Right lobe of liver (tissue), 6 donors: ENCODE results near the gene HIGD1A. TPM values are rescaled to one million over a fixed set of nuclear protein-coding genes. Genes with fewer than 3 reads are reported as not detected.

Experiments used
- ATAC-seq, 4 donors: fragments of 200-7000 bp; cut with Tn5 transposase; one replicate each; pipeline ENCODE4 v1.9.1; 2020; ENCODE audit warnings: mild to moderate bottlenecking in 4 of 4, moderate library complexity in 4 of 4
- DNase-seq, 3 donors: peaks; one replicate each; pipeline ENCODE4 v3.0.0-alpha.2; 2020
- H3K27ac ChIP-seq, 3 donors: fragments of 200-600 bp; one replicate each; pipeline ENCODE4 v1.8.0; 2022
- H3K27me3 ChIP-seq, 2 donors: fragments of 200-600 bp; one replicate each; pipeline ENCODE4 v1.8.0; 2022
- H3K36me3 ChIP-seq, 4 donors: fragments of 200-600 bp; sonication (generic) in 1 of 4; one replicate each; pipeline versions ENCODE4 v1.5.1 to v1.8.0; 2017 to 2022; ENCODE audit warnings: control low read depth in 1 of 4
- H3K4me1 ChIP-seq, 4 donors: fragments of 200-600 bp; sonication (generic) in 1 of 4; one replicate each; pipeline versions ENCODE4 v1.5.1 to v1.8.0; 2017 to 2022; ENCODE audit warnings: control low read depth in 1 of 4
- H3K4me3 ChIP-seq, 3 donors: fragments of 200-600 bp; one replicate each; pipeline ENCODE4 v1.8.0; 2022
- H3K9me3 ChIP-seq, 4 donors: fragments of 200-600 bp; sonication (generic) in 1 of 4; one replicate each; pipeline versions ENCODE4 v1.5.1 to v1.8.0; 2017 to 2022; ENCODE audit warnings: control low read depth in 1 of 4
- POLR2A ChIP-seq: fragments of 450-650 bp; IDR thresholded peaks from one replicate; pipeline ENCODE4 v1.6.1; 2017; ENCODE audit warnings: antibody characterized with exemption, mild to moderate bottlenecking
- WGBS: methylation state at CpG from one replicate; pipeline ENCODE4 v1.1.6; 2018; ENCODE audit warnings: low coverage, low lambda C conversion rate; ENCODE audit not compliant: insufficient coverage; ENCODE audit errors: missing lambda C conversion rate; 5-methylcytosine and 5-hydroxymethylcytosine counted together
- intact Hi-C, 2 donors: fragments of 100-400 bp; cut with DNase I; formaldehyde crosslinking; loops; one replicate each; pipeline versions ENCODE4 v1.11.2 to v1.14.1; 2022
- small RNA-seq, 2 experiments: library from RNA; depleted of rRNA; stranded (forward); fragments of <200 nt; gene quantifications; one replicate each; pipeline ENCODE3, GENCODE V24; 2016
- total RNA-seq, 6 experiments: library from RNA; depleted of rRNA in 2 of 6; stranded (reverse); fragments of >200 nt in 2 of 6; fragmentation: NEBNext Ultra II Directional in 3 of 6; extraction: Animal tissue kit (Norgen Biotek cat#: 25700) in 3 of 6; gene quantifications; one replicate each; pipeline versions ENCODE4 v1.1.0 to v1.2.4, GENCODE V29; 2016 to 2023
- TF ChIP-seq, protein P1 (sequence below), 4 donors: fragments of 200-600 bp in 3 of 4; fragments of 450-650 bp in 1 of 4; IDR thresholded peaks; one replicate each; pipeline versions ENCODE4 v1.5.1 to v1.8.0; 2016 to 2022; ENCODE audit warnings: antibody characterized with exemption in 4 of 4, mild to moderate bottlenecking in 2 of 4
- donor health status: DM: no; HTN: yes; CAD: no.
- donor health status: DM: no; HTN: no; CAD: no.
- donor health status: DM: no; HTN: no; CAD: no.
- donor health status: DM: no; HTN: yes; CAD: no.
- donor health status: DM: no; HTN: yes; CAD: no.

HIGD1A gene
- total RNA-seq, 6 experiments from 2014 or later = 104 to 348 (median 175) TPM

DNA sequence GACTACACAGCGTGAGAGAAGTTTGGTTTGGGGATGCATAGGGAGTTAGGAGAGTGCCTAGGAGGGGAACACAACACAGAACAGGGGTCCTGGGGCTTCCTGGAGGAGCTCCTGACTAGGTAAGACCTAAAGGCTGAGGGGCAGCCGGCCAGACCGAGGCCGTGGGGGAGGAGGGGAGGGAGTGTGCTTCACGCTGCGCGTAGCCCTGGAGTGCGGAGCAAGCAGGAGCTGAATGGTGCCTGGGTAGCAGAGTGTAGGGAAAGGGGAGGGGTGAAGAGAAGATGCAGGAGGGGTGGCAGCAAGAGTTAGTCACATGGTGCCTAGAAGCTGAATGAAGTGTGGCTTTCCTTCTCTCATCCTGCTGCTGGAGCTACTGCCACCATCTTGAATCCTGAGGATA, 69.3 kb downstream of the HIGD1A start:
- Histone ChIP-seq H3K4me3 (no peak overlapping the region), H3K9me3 (no peaks in the 10 kb centered on the region), H3K36me3 (no peaks in the 10 kb centered on the region), H3K4me1 (no peaks in the 10 kb centered on the region), H3K27me3 (no peaks in the 10 kb centered on the region), H3K27ac (no peak overlapping the region)
- DNase-seq (no peak), ATAC-seq (no peak)
- TF ChIP-seq POLR2A = no peak
- TF ChIP-seq, protein P1, sequence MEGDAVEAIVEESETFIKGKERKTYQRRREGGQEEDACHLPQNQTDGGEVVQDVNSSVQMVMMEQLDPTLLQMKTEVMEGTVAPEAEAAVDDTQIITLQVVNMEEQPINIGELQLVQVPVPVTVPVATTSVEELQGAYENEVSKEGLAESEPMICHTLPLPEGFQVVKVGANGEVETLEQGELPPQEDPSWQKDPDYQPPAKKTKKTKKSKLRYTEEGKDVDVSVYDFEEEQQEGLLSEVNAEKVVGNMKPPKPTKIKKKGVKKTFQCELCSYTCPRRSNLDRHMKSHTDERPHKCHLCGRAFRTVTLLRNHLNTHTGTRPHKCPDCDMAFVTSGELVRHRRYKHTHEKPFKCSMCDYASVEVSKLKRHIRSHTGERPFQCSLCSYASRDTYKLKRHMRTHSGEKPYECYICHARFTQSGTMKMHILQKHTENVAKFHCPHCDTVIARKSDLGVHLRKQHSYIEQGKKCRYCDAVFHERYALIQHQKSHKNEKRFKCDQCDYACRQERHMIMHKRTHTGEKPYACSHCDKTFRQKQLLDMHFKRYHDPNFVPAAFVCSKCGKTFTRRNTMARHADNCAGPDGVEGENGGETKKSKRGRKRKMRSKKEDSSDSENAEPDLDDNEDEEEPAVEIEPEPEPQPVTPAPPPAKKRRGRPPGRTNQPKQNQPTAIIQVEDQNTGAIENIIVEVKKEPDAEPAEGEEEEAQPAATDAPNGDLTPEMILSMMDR (IDR thresholded peaks at IDR 0.05) = no peak
- 86% methylated on average over 6 of the region's 8 CpGs for WGBS
- intact Hi-C loops = loop anchor here in 1 of 2 donors (10.0 kb wide), 1 partner anchor 50 kb away; the partner anchor contains the start of gene KLHL40

DNA sequence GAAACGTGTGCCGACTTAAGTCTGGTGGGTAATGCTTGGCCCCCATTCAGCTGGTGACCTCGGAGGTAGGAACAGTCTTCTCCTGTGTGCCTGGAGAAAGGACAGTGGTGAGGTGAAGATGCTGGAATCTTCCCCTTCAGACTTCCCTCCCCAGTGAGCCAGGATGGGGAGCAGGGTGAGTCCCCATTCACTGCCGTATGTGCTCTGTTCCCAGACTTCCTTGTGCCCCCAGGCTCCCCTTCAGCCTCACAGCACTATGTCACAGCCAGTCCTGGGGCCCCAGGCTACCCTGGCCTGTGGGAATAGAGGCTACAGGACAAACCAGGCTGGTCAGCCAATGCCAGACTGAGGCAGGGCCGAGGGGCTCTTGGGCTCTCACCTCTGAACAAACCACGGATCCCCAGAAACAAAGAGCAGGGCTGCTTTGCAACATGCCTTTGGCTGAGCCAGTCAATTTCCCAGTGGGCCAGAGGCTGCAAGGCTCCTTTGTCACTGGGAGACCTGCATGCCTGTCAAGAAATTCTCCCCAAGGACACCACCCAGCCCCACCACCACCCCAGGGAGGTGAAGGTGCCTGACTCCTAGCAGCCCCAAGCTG, 69.9 kb downstream of the HIGD1A start:
- intact Hi-C loops = loop anchor here in 1 of 2 donors (10.0 kb wide), 1 partner anchor 50 kb away; the partner anchor contains the start of gene KLHL40
- no peak for DNase-seq
- Histone ChIP-seq H3K27ac (no peak overlapping the region), H3K9me3 (no peaks in the 10 kb centered on the region), H3K4me1 (no peaks in the 10 kb centered on the region), H3K36me3 (no peaks in the 10 kb centered on the region), H3K4me3 (no peak overlapping the region), H3K27me3 (no peaks in the 10 kb centered on the region)
- TF ChIP-seq POLR2A = no peak
- TF ChIP-seq, protein P1 (IDR thresholded peaks at IDR 0.05) = no peak
- WGBS = 81% methylated on average over 4 of the region's 6 CpGs
- no peak for ATAC-seq

DNA sequence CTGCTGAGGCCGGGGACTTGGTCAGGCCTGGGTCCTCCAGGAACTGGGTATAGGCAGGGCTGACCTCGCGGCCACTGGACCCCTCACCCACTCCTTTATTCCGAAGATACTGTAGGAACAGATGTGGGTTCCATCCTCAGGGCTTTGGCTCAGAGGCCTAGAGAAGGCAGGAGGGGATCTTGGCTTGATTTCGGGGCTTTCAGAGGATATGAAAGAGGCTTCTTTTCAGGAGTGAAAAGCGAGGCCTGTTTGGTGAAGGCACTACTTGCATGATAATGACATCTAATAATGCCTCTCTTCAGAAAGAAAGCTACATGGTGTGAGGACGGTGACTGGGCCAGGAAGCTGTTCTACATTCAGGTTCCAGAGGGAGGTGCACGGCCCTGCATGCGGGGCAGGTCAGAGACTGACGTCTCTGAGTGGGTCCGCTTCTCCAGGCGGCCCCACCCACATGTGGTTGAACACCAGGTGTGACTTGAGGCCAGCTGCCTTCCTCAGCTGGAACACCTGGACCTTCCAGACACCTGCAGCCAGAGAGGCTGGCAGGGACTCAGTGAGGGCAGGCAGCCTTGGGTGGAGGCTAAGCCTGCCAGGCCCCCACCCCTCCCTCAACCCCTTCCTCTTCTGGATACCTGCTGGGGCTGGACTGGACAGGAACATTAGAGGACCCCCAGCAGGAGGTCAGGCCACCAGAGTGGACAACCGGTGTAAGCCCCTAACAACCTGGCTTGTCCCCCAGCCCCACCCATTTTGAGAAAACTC, 70.6 kb downstream of the HIGD1A start:
- no peaks in the 10 kb centered on the region for H3K36me3 ChIP-seq
- no peaks in the 10 kb centered on the region for H3K4me1 ChIP-seq
- H3K9me3 ChIP-seq = no peaks in the 10 kb centered on the region
- intact Hi-C loops = loop anchor here in 1 of 2 donors (10.0 kb wide), 1 partner anchor 49 kb away; the partner anchor contains the start of gene KLHL40
- no peaks in the 10 kb centered on the region for H3K27me3 ChIP-seq
- no peak overlapping the region for H3K27ac ChIP-seq
- DNase-seq (no peak), ATAC-seq (no peak)
- no peak for TF ChIP-seq POLR2A
- TF ChIP-seq, protein P1 (IDR thresholded peaks at IDR 0.05) = no peak
- no peak overlapping the region for H3K4me3 ChIP-seq
- 89% methylated on average over 3 of the region's 13 CpGs for WGBS

Small RNA genes lying within 50 kb of the gene (small RNA-seq; reads per million reads assigned to genes)
- gene CCDC13 = 0 reads per million in 2 experiments

Other genes with a start within 250 kb of the HIGD1A start
- gene SEC22C, start 222.5 kb downstream of the HIGD1A start, total RNA-seq = 10 to 100 TPM; 11.3 to 23.6 (median 13.8) TPM
- gene SS18L2, start 213.6 kb downstream of the HIGD1A start, total RNA-seq = 10 to 100 TPM; 12.0 to 22.8 (median 16.5) TPM
- 10 to 100 TPM; 21.9 to 35.2 (median 28.4) TPM for gene NKTR, start 203.8 kb downstream of the HIGD1A start, total RNA-seq
- 1 to 10 TPM; 2.2 to 8.9 (median 4.9) TPM for gene ZBTB47, start 150.8 kb downstream of the HIGD1A start, total RNA-seq
- under 1 TPM in 2 of 6 experiments, not detected in 4; 0.19 to 0.68 TPM for gene KLHL40, start 119.0 kb downstream of the HIGD1A start, total RNA-seq
- gene HHATL, start 101.7 kb downstream of the HIGD1A start, total RNA-seq = 1 to 10 TPM in 1 of 6 experiments, under 1 TPM in 2, not detected in 3; 0.29 to 1.0 (median 0.60) TPM
- gene CCDC13, start 31.2 kb downstream of the HIGD1A start, total RNA-seq = 1 to 10 TPM; 1.2 to 2.5 (median 1.6) TPM
- 10 to 100 TPM; 17.0 to 36.1 (median 23.0) TPM for gene ACKR2, start 5.0 kb upstream of the HIGD1A start, total RNA-seq
- gene CYP8B1, start 71.4 kb upstream of the HIGD1A start, total RNA-seq = 100 to 1,000 TPM; 237 to 478 (median 308) TPM
- gene ZNF662, start 101.7 kb upstream of the HIGD1A start, total RNA-seq = 10 to 100 TPM in 1 of 6 experiments, 1 to 10 TPM in 5; 1.4 to 10.9 (median 3.3) TPM
- 10 to 100 TPM in 3 of 6 experiments, 1 to 10 TPM in 3; 5.5 to 17.5 (median 10.5) TPM for gene GASK1A, start 174.8 kb upstream of the HIGD1A start, total RNA-seq